GM19452 (cell line): Measurements from ENCODE around the gene PPP2R3A.
"Not testable (repeated sequence)": the region's sequence is repeated elsewhere in the genome, so short reads cannot be mapped to it uniquely, and the experiment has no call there.

Experiments used
- ATAC-seq: cut with Tn5 transposase; IDR thresholded peaks from one replicate; pipeline ENCODE4 v1.9.1; 2021; ENCODE audit not compliant: unreplicated experiment

PPP2R3A gene

DNA sequence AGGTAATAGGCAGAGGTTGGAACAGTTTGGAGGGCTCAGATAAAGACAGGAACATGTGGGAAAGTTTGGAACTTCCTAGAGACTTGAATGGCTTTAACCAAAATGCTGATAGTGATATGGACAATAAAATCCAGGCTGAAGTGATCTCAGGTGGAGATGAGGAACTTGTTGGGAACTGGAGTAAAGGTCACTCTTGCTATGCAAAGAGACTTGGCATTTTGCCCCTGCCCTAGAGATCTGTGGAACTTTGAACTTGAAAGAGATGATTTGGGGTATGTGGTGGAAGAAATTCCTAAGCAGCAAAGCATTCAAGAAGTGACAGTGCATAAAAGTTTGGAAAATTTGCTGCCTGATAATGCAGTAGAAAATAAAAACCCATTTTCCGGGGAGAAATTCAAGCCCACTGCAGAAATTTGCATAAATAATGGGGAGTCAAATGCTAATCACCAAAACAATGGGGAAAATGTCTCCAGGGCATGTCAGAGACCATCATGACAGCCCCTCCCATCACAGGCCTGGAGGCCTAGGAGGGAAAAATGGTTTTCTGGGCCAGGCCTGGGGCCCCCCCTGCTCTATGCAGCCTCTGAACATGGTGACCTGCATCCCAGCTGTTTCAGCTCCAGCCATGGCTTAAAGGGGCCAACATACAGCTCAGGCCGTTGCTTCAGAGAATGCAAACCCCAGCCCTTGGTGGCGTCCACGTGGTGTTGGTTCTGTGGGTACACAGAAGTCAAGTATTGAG lies 118.3 kb downstream of the PPP2R3A start:
- not testable (repeated sequence) for ATAC-seq

- not testable (repeated sequence) for ATAC-seq
Measured at GRCh38 chr3:136085067-136085466, 119.5 kb downstream of the PPP2R3A start.

DNA sequence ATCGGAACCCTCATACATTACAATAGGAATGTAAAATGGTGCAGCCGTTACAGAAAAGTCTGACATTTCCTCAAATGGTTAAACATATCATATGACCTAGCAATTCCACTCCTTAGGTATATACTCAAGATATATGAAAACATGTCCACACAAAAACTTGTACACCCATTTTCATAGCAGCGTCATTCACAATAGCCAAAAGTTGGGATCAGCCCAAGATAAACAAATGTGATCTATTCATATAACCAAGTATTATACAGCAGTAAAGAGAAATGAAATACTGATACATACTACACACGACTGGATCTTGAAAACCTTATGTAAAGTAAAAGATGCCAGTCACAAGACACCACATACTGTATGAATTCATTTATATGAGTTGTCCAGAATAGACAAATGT lies 128.2 kb downstream of the PPP2R3A start:
- no peak for ATAC-seq

DNA sequence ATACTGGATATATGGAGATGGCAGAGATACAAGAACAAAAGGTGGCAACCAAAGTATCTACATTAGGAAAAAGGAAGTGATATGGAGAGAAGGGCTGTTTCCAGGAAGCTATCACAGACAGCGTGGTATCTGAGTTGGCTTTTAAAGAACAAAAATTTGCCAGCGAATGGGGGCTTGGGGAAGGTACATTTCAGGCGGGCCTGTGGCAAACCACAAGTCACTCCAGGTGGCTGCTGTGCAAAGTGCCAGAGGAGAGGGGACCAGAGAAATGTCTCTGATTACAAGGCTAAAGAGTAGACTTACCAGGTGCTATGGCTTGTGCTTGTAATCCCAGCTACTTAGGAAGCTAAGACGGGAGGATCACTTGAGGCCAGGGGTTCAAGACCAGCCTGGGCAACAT lies 139.5 kb downstream of the PPP2R3A start:
- ATAC-seq: no peak

GRCh38 chr3:136106101-136106500 lies 140.6 kb downstream of the PPP2R3A start:
- ATAC-seq: no peak

DNA sequence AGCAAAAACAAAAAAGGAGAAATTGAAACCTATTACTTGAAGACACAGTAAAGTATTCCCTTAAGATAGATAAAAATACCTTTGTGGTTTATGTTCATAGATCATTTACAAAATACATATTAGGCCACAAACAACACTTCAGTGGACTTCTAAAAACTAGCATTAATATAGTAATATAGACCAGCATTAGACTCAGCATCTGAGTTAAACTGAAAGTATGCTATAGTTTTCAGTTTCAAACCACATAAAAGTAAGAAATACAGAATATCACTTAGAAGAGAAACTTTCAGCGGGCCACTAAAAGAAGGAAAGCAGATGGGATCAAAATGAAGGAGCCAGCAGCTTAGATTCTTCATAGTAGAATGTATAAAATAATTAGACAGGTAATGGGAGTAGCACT lies 144.0 kb downstream of the PPP2R3A start:
- peak; percentile 95 for ATAC-seq

DNA sequence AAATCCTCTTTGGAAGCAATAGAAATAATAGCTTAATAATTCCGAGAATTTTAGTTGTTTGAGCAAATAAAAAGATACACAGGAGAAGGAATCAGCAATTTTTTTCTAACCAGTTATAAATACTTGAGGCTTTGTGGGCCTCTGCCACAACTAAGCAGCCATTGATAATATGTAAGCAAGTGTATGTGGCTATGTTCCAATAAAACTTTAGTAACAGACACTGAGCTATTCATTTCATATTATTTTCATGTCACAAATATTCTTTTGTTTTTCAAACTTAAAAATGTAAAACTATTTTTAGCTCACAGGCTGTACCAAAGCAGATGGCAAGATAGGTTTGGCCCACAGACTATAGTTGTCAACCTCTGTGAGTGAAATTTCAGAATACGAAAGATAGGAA lies 145.0 kb downstream of the PPP2R3A start:
- no peak for ATAC-seq

DNA sequence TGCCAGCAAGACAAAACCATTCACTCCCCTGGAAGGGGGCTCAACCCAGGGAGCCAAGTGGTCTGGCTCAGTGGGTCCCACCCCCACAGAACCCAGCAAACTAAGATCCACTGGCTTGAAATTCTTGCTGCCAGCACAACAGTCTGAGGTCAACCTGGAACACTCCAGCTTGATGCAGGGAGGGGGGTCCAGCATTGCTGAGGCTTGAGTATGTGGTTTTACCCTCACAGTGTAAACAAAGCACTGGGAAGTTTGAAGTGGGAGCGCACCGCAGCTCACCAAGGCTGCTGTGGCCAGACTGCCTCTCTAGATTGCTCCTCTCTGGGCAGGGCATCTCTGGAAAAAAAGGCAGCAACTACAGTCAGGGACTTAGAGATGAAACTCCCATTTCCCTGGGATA lies 148.9 kb downstream of the PPP2R3A start:
- no peak for ATAC-seq

- not testable (repeated sequence) for ATAC-seq
Measured at GRCh38 chr3:136119332-136119731, 153.8 kb downstream of the PPP2R3A start.

GRCh38 chr3:136119783-136120182 lies 154.3 kb downstream of the PPP2R3A start:
- ATAC-seq: not testable (repeated sequence)

- ATAC-seq: peak; percentile 86
Measured at GRCh38 chr3:136120373-136121348, 155.1 kb downstream of the PPP2R3A start.

- ATAC-seq: no peak
Measured at GRCh38 chr3:136122006-136122405, 156.5 kb downstream of the PPP2R3A start.

GRCh38 chr3:136131647-136132046 lies 166.1 kb downstream of the PPP2R3A start:
- ATAC-seq: not testable (repeated sequence)

GRCh38 chr3:136134091-136134490 lies 168.6 kb downstream of the PPP2R3A start:
- no peak for ATAC-seq

DNA sequence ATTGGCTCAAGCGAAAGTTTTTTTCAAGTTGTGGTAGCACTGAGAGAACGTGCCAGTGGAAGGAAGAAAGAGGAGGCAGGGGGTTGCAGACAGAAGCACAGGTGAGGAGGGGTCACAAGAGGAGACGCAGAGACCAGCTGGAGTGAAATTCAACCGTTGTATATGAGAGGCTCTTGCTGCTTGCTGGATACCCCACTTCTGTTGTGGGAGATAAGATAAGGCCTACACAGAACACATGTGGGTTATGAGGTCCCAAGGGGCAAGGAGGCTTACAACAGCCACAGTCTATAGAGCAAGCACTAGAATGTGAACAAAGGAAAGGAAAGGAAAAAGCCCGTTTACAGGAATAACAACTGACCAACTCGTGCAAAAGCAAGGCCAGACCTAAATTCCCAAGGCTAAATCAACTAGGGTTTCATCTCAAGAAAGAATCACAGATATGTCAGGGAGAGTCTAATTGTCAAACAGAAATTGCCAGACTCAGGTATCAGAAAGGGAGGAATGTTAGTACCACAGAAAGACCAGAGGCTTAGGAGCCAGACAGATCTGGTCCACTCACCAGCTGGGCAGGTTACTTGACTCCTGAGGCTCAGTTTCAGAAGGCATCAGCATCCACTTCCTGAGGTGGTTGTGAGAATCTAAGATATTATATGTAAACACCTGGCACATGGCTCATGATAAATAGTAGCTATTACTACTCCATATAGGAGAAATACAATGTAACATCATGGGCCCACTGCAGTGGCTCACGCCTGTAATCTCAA lies 169.7 kb downstream of the PPP2R3A start:
- ATAC-seq: no peak

GRCh38 chr3:136136454-136136853 lies 170.9 kb downstream of the PPP2R3A start:
- ATAC-seq: no peak

- ATAC-seq: no peak
Measured at GRCh38 chr3:136141291-136141785, 175.8 kb downstream of the PPP2R3A start.

DNA sequence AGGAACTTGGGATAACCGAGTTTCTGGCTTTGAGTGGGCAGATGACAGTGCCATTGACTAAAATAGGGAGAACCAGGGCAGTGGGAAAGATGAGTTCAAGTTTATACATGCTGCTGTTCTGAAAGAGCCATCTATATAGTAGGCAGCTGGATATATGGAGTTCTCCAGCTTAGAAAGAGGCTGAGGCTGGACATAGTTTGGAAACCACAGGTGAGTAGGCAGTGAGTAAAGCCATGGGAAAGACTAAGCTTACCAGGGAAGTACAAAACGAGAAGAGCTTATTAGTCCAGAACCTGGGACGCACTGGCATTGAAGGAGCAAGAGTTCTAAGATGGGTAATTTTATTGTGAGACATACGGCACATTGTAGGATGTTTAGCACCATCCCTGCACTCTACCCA lies 176.4 kb downstream of the PPP2R3A start:
- ATAC-seq: no peak

DNA sequence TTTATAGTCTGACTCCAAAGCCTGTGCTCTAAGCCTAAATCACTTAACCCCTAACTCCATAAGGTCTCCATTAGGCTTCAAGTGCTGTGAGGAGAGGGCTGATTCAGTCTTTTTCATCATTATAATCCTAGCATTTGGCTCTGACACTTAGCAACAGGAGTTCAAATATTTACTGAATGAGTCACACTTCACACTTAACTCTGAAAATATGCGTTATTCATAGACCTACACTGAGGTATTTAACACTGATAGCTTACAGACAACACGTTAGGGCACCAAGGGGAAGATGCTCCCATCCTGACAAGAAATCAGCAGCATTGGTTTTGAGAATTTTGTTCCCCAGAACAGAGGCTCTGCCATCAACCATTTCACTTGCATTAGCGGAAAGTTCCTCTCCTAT lies 177.1 kb downstream of the PPP2R3A start:
- ATAC-seq: no peak

DNA sequence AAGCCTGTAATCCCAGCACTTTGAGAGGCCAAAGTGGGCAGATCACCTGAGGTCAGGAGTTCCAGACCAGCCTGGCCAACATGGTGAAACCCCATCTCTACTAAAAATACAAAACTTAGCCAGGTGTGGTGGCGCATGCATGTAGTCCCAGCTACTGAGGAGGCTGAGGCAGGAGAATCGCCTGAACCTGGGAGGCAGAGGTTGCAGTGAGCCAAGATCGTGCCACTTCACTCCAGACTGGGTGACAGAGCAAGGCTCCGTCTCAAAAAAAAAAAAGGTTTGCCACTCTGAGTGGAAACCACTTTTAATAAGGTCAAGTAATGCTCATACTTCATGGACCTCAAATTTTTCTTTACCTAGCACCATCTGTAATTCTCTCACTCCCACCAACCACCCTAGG lies 178.9 kb downstream of the PPP2R3A start:
- ATAC-seq: not testable (repeated sequence)
